Sciatic nerve (tissue), 2 donors: ENCODE measurements around the gene CES3. TPM values are rescaled to one million over a fixed set of nuclear protein-coding genes. Genes with fewer than 3 reads are reported as not detected.

Experiments
- ATAC-seq: fragments of 200-7000 bp; cut with Tn5 transposase; one replicate; pipeline ENCODE4 v1.9.1; 2020; ENCODE audit warnings: mild to moderate bottlenecking, moderate library complexity
- DNase-seq: peaks from one replicate; pipeline ENCODE4 v3.0.0-alpha.2; 2020; ENCODE audit warnings: low spot score
- intact Hi-C: fragments of 100-400 bp; cut with DNase I; formaldehyde crosslinking; loops from one replicate; pipeline ENCODE4 v1.14.2; 2022
- total RNA-seq: library from RNA; stranded (reverse); fragmentation: NEBNext Ultra II Directional; extraction: Animal tissue kit (Norgen Biotek cat#: 25700); gene quantifications from one replicate; pipeline ENCODE4 v1.2.1, GENCODE V29; 2021
- donor health status: DM: no; HTN: no; CAD: no.
- donor health status: DM: no; HTN: no; CAD: no.

The CES3 gene
- total RNA-seq, 1 donor from 2014 or later, result 0.71 TPM

- intact Hi-C loops, result no loop called here
- no peak for DNase-seq
Observed at GRCh38 chr16:67017421-67017750, 56.3 kb downstream of the CES3 start.

GRCh38 chr16:67017810-67018488 lies 56.9 kb downstream of the CES3 start:
- intact Hi-C loops, result no loop called here
- peak; percentile 71 for DNase-seq
- ATAC-seq, result peak; percentile 67

More at GRCh38 chr16:67017421-67017750, 56.3 kb downstream of the CES3 start:
- ATAC-seq, result no peak

GRCh38 chr16:67019171-67019570 lies 58.1 kb downstream of the CES3 start:
- peak; percentile 7 for DNase-seq
- no peak for ATAC-seq
- intact Hi-C loops, result no loop called here

- no peak for ATAC-seq
- peak; percentile 12 for DNase-seq
- intact Hi-C loops, result no loop called here
Observed at GRCh38 chr16:67021321-67021720, 60.3 kb downstream of the CES3 start.

GRCh38 chr16:67022531-67023214 lies 61.6 kb downstream of the CES3 start:
- DNase-seq (no peak), ATAC-seq (no peak)
- intact Hi-C loops, result no loop called here

GRCh38 chr16:67023689-67024088 lies 62.6 kb downstream of the CES3 start:
- intact Hi-C loops, result no loop called here
- no peak for ATAC-seq
- DNase-seq, result peak; percentile 9

Other genes starting within 250 kb of the CES3 start
- 205 TPM for gene DYNC1LI2, start 209.7 kb upstream of the CES3 start, total RNA-seq
- 0.58 TPM for gene TERB1, start 159.7 kb upstream of the CES3 start, total RNA-seq
- gene NAE1, start 130.3 kb upstream of the CES3 start, total RNA-seq, result 60.6 TPM
- not detected for gene CA7, start 116.9 kb upstream of the CES3 start, total RNA-seq
- gene PDP2, start 80.8 kb upstream of the CES3 start, total RNA-seq, result 17.6 TPM
- not detected for gene CDH16, start 42.4 kb upstream of the CES3 start, total RNA-seq
- 6.2 TPM for gene RRAD, start 35.7 kb upstream of the CES3 start, total RNA-seq
- 69.7 TPM for gene CIAO2B, start 26.9 kb upstream of the CES3 start, total RNA-seq
- 27.8 TPM for gene CES2, start 25.8 kb upstream of the CES3 start, total RNA-seq
- gene CES4A, start 27.3 kb downstream of the CES3 start, total RNA-seq, result 13.2 TPM
- 60.3 TPM for gene CBFB, start 67.9 kb downstream of the CES3 start, total RNA-seq
- gene PHAF1, start 148.7 kb downstream of the CES3 start, total RNA-seq, result 13.2 TPM
- 13.9 TPM for gene B3GNT9, start 189.7 kb downstream of the CES3 start, total RNA-seq
- 11.3 TPM for gene TRADD, start 198.6 kb downstream of the CES3 start, total RNA-seq
- gene FBXL8, start 198.7 kb downstream of the CES3 start, total RNA-seq, result 10.1 TPM
- 123 TPM for gene HSF4, start 203.5 kb downstream of the CES3 start, total RNA-seq
- 37.9 TPM for gene NOL3, start 209.3 kb downstream of the CES3 start, total RNA-seq
- 25.7 TPM for gene MATCAP1, start 222.7 kb downstream of the CES3 start, total RNA-seq
- 1.3 TPM for gene EXOC3L1, start 228.9 kb downstream of the CES3 start, total RNA-seq
- gene E2F4, start 230.9 kb downstream of the CES3 start, total RNA-seq, result 45.0 TPM
- 2.0 TPM for gene ELMO3, start 237.9 kb downstream of the CES3 start, total RNA-seq